Measurements from ENCODE around the gene TMEM87B.

TMEM87B gene

GRCh38 chr2:112027767-112028166, 27.3 kb upstream of the TMEM87B start:
- no peak for TF ChIP-seq CTCF (IDR thresholded peaks at IDR 0.05)
- Histone ChIP-seq H3K4me3 (no peak overlapping the region), H3K4me1 (peaks cover 0 to 15% (median 13%) of the 10 kb centered on the region in 4 donors), H3K36me3 (peaks cover 13 to 38% (median 29%) of the 10 kb centered on the region in 3 donors), H3K27ac (no peak overlapping the region), H3K9me3 (no peaks in the 10 kb centered on the region), H3K27me3 (no peaks in the 10 kb centered on the region)
- intact Hi-C loops (cut with DNase I; ENCODE audit: low total_unique reads): no loop called here
- no peak for DNase-seq

- no peak for DNase-seq
- intact Hi-C loops (cut with DNase I; ENCODE audit: low total_unique reads): no loop called here
- Histone ChIP-seq H3K4me1 (peaks cover 0 to 29% (median 18%) of the 10 kb centered on the region in 4 donors), H3K9me3 (no peaks in the 10 kb centered on the region), H3K36me3 (peaks cover 1 to 24% (median 18%) of the 10 kb centered on the region in 3 donors), H3K4me3 (no peak overlapping the region), H3K27ac (no peak overlapping the region), H3K27me3 (no peaks in the 10 kb centered on the region)
- no peak for TF ChIP-seq CTCF (IDR thresholded peaks at IDR 0.05)
Measured at GRCh38 chr2:112029164-112029563, 25.9 kb upstream of the TMEM87B start.

GRCh38 chr2:112031473-112032223, 23.4 kb upstream of the TMEM87B start:
- H3K9me3 ChIP-seq: no peaks in the 10 kb centered on the region
- TF ChIP-seq CTCF (IDR thresholded peaks at IDR 0.05): no peak
- no peak overlapping the region for H3K4me3 ChIP-seq
- H3K27me3 ChIP-seq: no peaks in the 10 kb centered on the region
- peak overlapping the region; percentile 37 to 52 for H3K27ac ChIP-seq
- intact Hi-C loops (cut with DNase I; ENCODE audit: low total_unique reads): no loop called here
- H3K4me1 ChIP-seq: peaks cover 0 to 30% (median 18%) of the 10 kb centered on the region in 4 donors
- peak in 1 of 2 donors; percentile 49 for DNase-seq
- H3K36me3 ChIP-seq: peaks cover 0 to 13% (median 10%) of the 10 kb centered on the region in 3 donors

- Histone ChIP-seq H3K9me3 (no peaks in the 10 kb centered on the region), H3K4me1 (peaks cover 0 to 30% (median 18%) of the 10 kb centered on the region in 4 donors), H3K36me3 (peaks cover 0 to 13% (median 10%) of the 10 kb centered on the region in 3 donors), H3K27me3 (no peaks in the 10 kb centered on the region), H3K27ac (peak overlapping the region; percentile 37 to 52), H3K4me3 (no peak overlapping the region)
- TF ChIP-seq CTCF (IDR thresholded peaks at IDR 0.05): no peak
- intact Hi-C loops (cut with DNase I; ENCODE audit: low total_unique reads): no loop called here
- DNase-seq: peak in 1 of 2 donors; percentile 46
Measured at GRCh38 chr2:112032224-112032586, 22.9 kb upstream of the TMEM87B start.

- Histone ChIP-seq H3K27me3 (no peaks in the 10 kb centered on the region), H3K27ac (peak overlapping the region; percentile 37 to 52), H3K9me3 (no peaks in the 10 kb centered on the region), H3K36me3 (peaks cover 0 to 8% (median 8%) of the 10 kb centered on the region in 3 donors), H3K4me1 (peaks cover 0 to 30% (median 18%) of the 10 kb centered on the region in 4 donors), H3K4me3 (no peak overlapping the region)
- peak; percentile 11 to 14 for TF ChIP-seq CTCF (IDR thresholded peaks at IDR 0.05)
- intact Hi-C loops (cut with DNase I; ENCODE audit: low total_unique reads): no loop called here
- DNase-seq: peak in 1 of 2 donors; percentile 78
Measured at GRCh38 chr2:112032689-112033465, 22.2 kb upstream of the TMEM87B start.
